CD14-positive monocyte (primary cell): ENCODE results near the gene CHAC2. TPM values are rescaled to one million over a fixed set of nuclear protein-coding genes. Genes with fewer than 3 reads are reported as not detected.
"Not testable (repeated sequence)": the region's sequence is repeated elsewhere in the genome, so short reads cannot be mapped to it uniquely, and the experiment has no call there.

Experiments used
- DNase-seq, 3 donors: peaks; one replicate each; pipeline ENCODE4 v3.0.0-alpha.2; 2011 to 2022
- H2AFZ ChIP-seq: 2 replicates; pipeline ENCODE4 v1.6.0; 2012; ENCODE audit warnings: mild to moderate bottlenecking, low read depth, low read length, inconsistent platforms; ENCODE audit not compliant: insufficient read depth, poor library complexity, severe bottlenecking
- H3K27ac ChIP-seq, 2 donors: 1 replicate in 1 of 2; 2 replicates in 1 of 2; pipeline ENCODE4 v1.5.1; 2012 to 2013; ENCODE audit warnings: low read length in 2 of 2, control low read depth in 1 of 2, inconsistent platforms in 1 of 2, low read depth in 1 of 2, mild to moderate bottlenecking in 1 of 2
- H3K27me3 ChIP-seq, 2 donors: one replicate each; pipeline versions ENCODE4 v1.6.0 to v1.6.1; 2011 to 2013; ENCODE audit warnings: low read length in 2 of 2; ENCODE audit not compliant: control insufficient read depth in 2 of 2, insufficient read depth in 2 of 2
- H3K36me3 ChIP-seq, 2 donors: replicated peaks in 1 of 2; 1 replicate in 1 of 2; 2 replicates in 1 of 2; pipeline versions ENCODE4 v1.5.1 to v1.6.1; 2012 to 2013; ENCODE audit warnings: low read length in 2 of 2, control low read depth in 1 of 2, inconsistent platforms in 1 of 2, mild to moderate bottlenecking in 1 of 2; ENCODE audit not compliant: insufficient read depth in 2 of 2, control insufficient read depth in 1 of 2
- H3K4me1 ChIP-seq, 2 donors: 1 replicate in 1 of 2; 2 replicates in 1 of 2; pipeline versions ENCODE4 v1.5.1 to v1.6.1; 2012 to 2013; ENCODE audit warnings: low read length in 2 of 2, control low read depth in 1 of 2, inconsistent platforms in 1 of 2, mild to moderate bottlenecking in 1 of 2, moderate library complexity in 1 of 2; ENCODE audit not compliant: insufficient read depth in 2 of 2, control insufficient read depth in 1 of 2
- H3K4me2 ChIP-seq: replicated peaks from 2 replicates; pipeline ENCODE3; 2012; ENCODE audit warnings: low read length, moderate library complexity, mild to moderate bottlenecking; ENCODE audit not compliant: poor library complexity, severe bottlenecking; ENCODE audit errors: extremely low read depth
- H3K4me3 ChIP-seq, 3 experiments: fragments of 200-600 bp in 1 of 3; sonication (generic) in 1 of 3; replicated peaks in 1 of 3; 1 replicate in 2 of 3; 2 replicates in 1 of 3; pipeline ENCODE4 v1.5.1; 2011 to 2013; ENCODE audit warnings: low read length in 3 of 3, mild to moderate bottlenecking in 3 of 3, control low read depth in 2 of 3, low read depth in 2 of 3, inconsistent platforms in 1 of 3, moderate library complexity in 1 of 3
- H3K79me2 ChIP-seq: 2 replicates; pipeline ENCODE4 v1.6.0; 2012; ENCODE audit warnings: mild to moderate bottlenecking, control low read depth, inconsistent platforms, low read length, moderate library complexity; ENCODE audit not compliant: insufficient read depth
- H3K9ac ChIP-seq: 2 replicates; pipeline ENCODE4 v1.6.0; 2017; ENCODE audit warnings: low read length, mild to moderate bottlenecking; ENCODE audit not compliant: insufficient read depth, poor library complexity, severe bottlenecking
- H3K9me3 ChIP-seq, 2 donors: replicated peaks in 1 of 2; 1 replicate in 1 of 2; 2 replicates in 1 of 2; pipeline versions ENCODE4 v1.5.1 to v1.6.1; 2012 to 2013; ENCODE audit warnings: low read length in 2 of 2, control low read depth in 1 of 2; ENCODE audit not compliant: control insufficient read depth in 1 of 2, insufficient read depth in 1 of 2
- H4K20me1 ChIP-seq: 2 replicates; pipeline ENCODE4 v1.6.0; 2012; ENCODE audit warnings: mild to moderate bottlenecking, low read length, control low read depth, moderate library complexity; ENCODE audit not compliant: insufficient read depth
- H3K27ac Mint-ChIP-seq, 7 donors: one replicate each; pipeline ENCODE4 v1.8.0; 2020; ENCODE audit warnings: mild to moderate bottlenecking in 7 of 7, mixed read lengths in 7 of 7, moderate library complexity in 6 of 7, inconsistent platforms in 2 of 7
- H3K27me3 Mint-ChIP-seq, 3 donors: one replicate each; pipeline ENCODE4 v1.8.0; 2021 to 2022; ENCODE audit warnings: low read depth in 3 of 3, mild to moderate bottlenecking in 3 of 3, mixed read lengths in 3 of 3, moderate library complexity in 3 of 3, inconsistent platforms in 1 of 3
- H3K36me3 Mint-ChIP-seq, 2 donors: one replicate each; pipeline ENCODE4 v1.8.0; 2020; ENCODE audit warnings: mixed read lengths in 2 of 2, inconsistent platforms in 1 of 2, mild to moderate bottlenecking in 1 of 2
- H3K4me1 Mint-ChIP-seq: one replicate; pipeline ENCODE4 v1.8.0; 2020; ENCODE audit warnings: mild to moderate bottlenecking, mixed read lengths
- H3K4me3 Mint-ChIP-seq, 2 donors: one replicate each; pipeline ENCODE4 v1.8.0; 2020; ENCODE audit warnings: mild to moderate bottlenecking in 2 of 2, mixed read lengths in 2 of 2, moderate library complexity in 1 of 2
- H3K9me3 Mint-ChIP-seq, 7 donors: one replicate each; pipeline ENCODE4 v1.8.0; 2020 to 2022; ENCODE audit warnings: mixed read lengths in 7 of 7, mild to moderate bottlenecking in 6 of 7, moderate library complexity in 6 of 7, inconsistent platforms in 2 of 7
- WGBS: methylation state at CpG from one replicate; pipeline ENCODE4 v1.1.5; 2013; ENCODE audit warnings: missing lambda C conversion rate; ENCODE audit not compliant: insufficient coverage; 5-methylcytosine and 5-hydroxymethylcytosine counted together
- intact Hi-C, 2 donors: fragments of 100-400 bp; cut with micrococcal nuclease; formaldehyde crosslinking; loops; one replicate each; pipeline versions ENCODE4 v1.15.0 to v1.15.1; 2023
- polyA plus RNA-seq, 3 donors: library from polyadenylated mRNA; depleted of rRNA in 1 of 3; unstranded in 2 of 3; stranded (reverse) in 1 of 3; fragments of 300-500 nt in 2 of 3; fragments of >200 nt in 1 of 3; fragmentation: Illumina TruSeq in 2 of 3; gene quantifications; 1 replicate in 2 of 3; 2 replicates in 1 of 3; pipeline ENCODE4 v1.2.3, GENCODE V29; 2012 to 2021
- TF ChIP-seq, protein P1 (sequence below): fragments of 200-600 bp; IDR thresholded peaks from one replicate; pipeline ENCODE4 v1.8.0; 2022; ENCODE audit warnings: antibody characterized with exemption, mild to moderate bottlenecking

CHAC2 gene
- polyA plus RNA-seq, 3 donors: 0.07 to 0.40 (median 0.20) TPM

DNA sequence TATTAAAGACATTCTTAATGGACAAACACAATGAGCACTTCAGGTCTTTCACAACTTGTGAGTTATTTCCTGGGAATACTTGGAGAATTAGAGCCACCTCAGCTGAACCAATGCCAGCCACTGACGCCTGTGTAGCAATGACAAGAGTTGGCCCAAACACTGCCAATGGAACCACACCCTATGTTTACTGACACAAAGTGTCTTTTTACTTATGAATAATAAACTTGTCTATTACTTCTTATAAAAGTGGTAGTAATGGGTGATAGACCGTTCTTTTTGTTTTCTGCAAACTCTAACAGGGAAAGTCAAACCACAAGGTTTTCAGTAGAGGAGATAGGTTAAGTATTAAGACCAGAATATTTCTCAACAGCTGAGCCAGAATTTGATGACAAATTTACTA lies 12.5 kb upstream of the CHAC2 start:
- no CpG with 5 or more reads among the region's 2 CpGs for WGBS
- peaks cover 10 to 37% of the 10 kb centered on the region in 2 donors for H3K36me3 ChIP-seq
- intact Hi-C loops: no loop called here

GRCh38 chr2:53756644-53757043 lies 11.0 kb upstream of the CHAC2 start:
- H3K27me3 ChIP-seq: no peaks in the 10 kb centered on the region
- no peak overlapping the region for H3K9ac ChIP-seq
- H3K4me2 ChIP-seq: no peak overlapping the region
- no peak overlapping the region for H3K27ac Mint-ChIP-seq
- H3K27ac ChIP-seq: no peak overlapping the region
- H4K20me1 ChIP-seq: no peaks in the 10 kb centered on the region
- no peak overlapping the region for H3K4me3 Mint-ChIP-seq
- no peaks in the 10 kb centered on the region for H3K4me1 Mint-ChIP-seq
- no peaks in the 10 kb centered on the region for H3K79me2 ChIP-seq
- H3K4me3 ChIP-seq: no peak overlapping the region
- no peaks in the 10 kb centered on the region for H3K4me1 ChIP-seq
- peaks cover 7 to 46% of the 10 kb centered on the region in 2 donors for H3K36me3 ChIP-seq
- H2AFZ ChIP-seq: no peak overlapping the region
- no peaks in the 10 kb centered on the region for H3K9me3 ChIP-seq
- TF ChIP-seq, protein P1, sequence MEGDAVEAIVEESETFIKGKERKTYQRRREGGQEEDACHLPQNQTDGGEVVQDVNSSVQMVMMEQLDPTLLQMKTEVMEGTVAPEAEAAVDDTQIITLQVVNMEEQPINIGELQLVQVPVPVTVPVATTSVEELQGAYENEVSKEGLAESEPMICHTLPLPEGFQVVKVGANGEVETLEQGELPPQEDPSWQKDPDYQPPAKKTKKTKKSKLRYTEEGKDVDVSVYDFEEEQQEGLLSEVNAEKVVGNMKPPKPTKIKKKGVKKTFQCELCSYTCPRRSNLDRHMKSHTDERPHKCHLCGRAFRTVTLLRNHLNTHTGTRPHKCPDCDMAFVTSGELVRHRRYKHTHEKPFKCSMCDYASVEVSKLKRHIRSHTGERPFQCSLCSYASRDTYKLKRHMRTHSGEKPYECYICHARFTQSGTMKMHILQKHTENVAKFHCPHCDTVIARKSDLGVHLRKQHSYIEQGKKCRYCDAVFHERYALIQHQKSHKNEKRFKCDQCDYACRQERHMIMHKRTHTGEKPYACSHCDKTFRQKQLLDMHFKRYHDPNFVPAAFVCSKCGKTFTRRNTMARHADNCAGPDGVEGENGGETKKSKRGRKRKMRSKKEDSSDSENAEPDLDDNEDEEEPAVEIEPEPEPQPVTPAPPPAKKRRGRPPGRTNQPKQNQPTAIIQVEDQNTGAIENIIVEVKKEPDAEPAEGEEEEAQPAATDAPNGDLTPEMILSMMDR: no peak
- peaks cover 32 to 44% of the 10 kb centered on the region in 2 donors for H3K36me3 Mint-ChIP-seq
- intact Hi-C loops: no loop called here
- 97% methylated on average over 13 of the region's 15 CpGs for WGBS
- no peak for DNase-seq
- no peaks in the 10 kb centered on the region for H3K9me3 Mint-ChIP-seq
- H3K27me3 Mint-ChIP-seq: no peaks in the 10 kb centered on the region

More for the DNA sequence above, 12.5 kb upstream of the CHAC2 start:
- H3K27me3 Mint-ChIP-seq: no peaks in the 10 kb centered on the region
- no peak overlapping the region for H3K27ac Mint-ChIP-seq
- Histone ChIP-seq H3K27me3 (no peaks in the 10 kb centered on the region), H3K4me2 (no peak overlapping the region), H3K4me3 (no peak overlapping the region), H3K9ac (no peak overlapping the region), H3K4me1 (no peaks in the 10 kb centered on the region), H2AFZ (no peak overlapping the region), H3K27ac (no peak overlapping the region), H3K9me3 (no peaks in the 10 kb centered on the region), H3K79me2 (no peaks in the 10 kb centered on the region), H4K20me1 (no peaks in the 10 kb centered on the region)
- H3K4me3 Mint-ChIP-seq: no peak overlapping the region
- peaks cover 27 to 40% of the 10 kb centered on the region in 2 donors for H3K36me3 Mint-ChIP-seq
- no peaks in the 10 kb centered on the region for H3K9me3 Mint-ChIP-seq
- TF ChIP-seq, protein P1: no peak
- H3K4me1 Mint-ChIP-seq: no peaks in the 10 kb centered on the region
- DNase-seq: no peak

- Mint-ChIP-seq H3K27ac (peak overlapping the region in 1 of 7 donors; percentile 46), H3K36me3 (peaks cover 36 to 48% of the 10 kb centered on the region in 2 donors)
- H3K9me3 Mint-ChIP-seq, intact Hi-C loops, H4K20me1 ChIP-seq, H3K9ac ChIP-seq, H2AFZ ChIP-seq, H3K4me1 ChIP-seq, H3K4me2 ChIP-seq, H3K4me1 Mint-ChIP-seq, H3K27me3 ChIP-seq, H3K79me2 ChIP-seq, H3K27ac ChIP-seq, DNase-seq, H3K4me3 Mint-ChIP-seq, H3K9me3 ChIP-seq, H3K27me3 Mint-ChIP-seq, H3K4me3 ChIP-seq: not testable (repeated sequence)
- peaks cover 7 to 51% of the 10 kb centered on the region in 2 donors for H3K36me3 ChIP-seq
- over 99% methylated on average over 12 of the region's 14 CpGs for WGBS
Measured at GRCh38 chr2:53757206-53757605, 10.4 kb upstream of the CHAC2 start.
